ENCODE measurements around the gene YWHAG. TPM values are rescaled to one million over a fixed set of nuclear protein-coding genes. Genes with fewer than 3 reads are reported as not detected.

YWHAG gene
- total RNA-seq, 2 experiments from 2014 or later = 42.6 to 126 TPM

DNA sequence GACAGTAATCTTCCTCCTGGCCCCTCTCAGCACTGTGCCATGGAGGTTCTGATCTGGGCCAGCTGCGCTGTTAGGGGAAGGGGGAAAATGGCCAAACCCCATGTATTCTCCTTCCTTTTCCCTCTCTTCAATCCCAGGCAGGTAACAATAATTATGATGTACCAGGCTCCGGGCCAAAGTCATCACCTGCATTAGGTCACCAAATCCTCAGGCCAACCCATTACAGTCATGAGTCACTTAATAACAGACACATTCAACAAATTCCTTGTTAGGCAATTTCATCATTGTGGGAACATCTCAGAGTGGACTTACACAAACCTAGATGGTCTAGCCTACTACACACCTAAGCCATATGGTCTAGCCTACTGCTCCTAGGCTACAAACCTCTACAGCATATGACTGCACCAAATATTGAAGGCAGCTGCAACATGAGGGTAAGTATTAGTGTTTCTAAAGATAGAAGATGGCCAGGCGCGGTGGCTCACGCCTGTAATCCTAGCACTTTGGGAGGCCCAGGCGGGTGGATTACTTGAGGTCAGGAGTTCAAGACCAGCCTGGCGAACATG is 58.5 kb downstream of the YWHAG start:
- no peak overlapping the region for H3K27ac ChIP-seq (ENCODE audit: low read depth, low read length, poor library complexity, severe bottlenecking)
- no peak overlapping the region for H3K4me2 ChIP-seq (ENCODE audit: low read length)
- no peaks in the 10 kb centered on the region for H3K79me2 ChIP-seq (ENCODE audit: insufficient read depth, low read depth, low read length)
- H3K4me3 ChIP-seq (ENCODE audit: low read depth, low read length, poor library complexity, severe bottlenecking) = no peak overlapping the region
- H4K20me1 ChIP-seq (ENCODE audit: insufficient read depth, low read length) = no peaks in the 10 kb centered on the region
- no peak for DNase-seq (ENCODE audit: low spot score)
- H3K4me1 ChIP-seq (ENCODE audit: insufficient read depth, low read length, poor library complexity, severe bottlenecking) = peaks cover 25% of the 10 kb centered on the region
- no peak overlapping the region for H2AFZ ChIP-seq (ENCODE audit: low read length)
- ChIA-PET CTCF (ENCODE audit: unreplicated experiment) (no interaction called here), POLR2A (no interaction called here)
- BruUV-seq (replicated peaks) = no TSS peak
- peaks cover 9% of the 10 kb centered on the region; the same call in 1 of the 2 replicates for H3K36me3 ChIP-seq (ENCODE audit: insufficient read depth, low read length)
- intact Hi-C loops (cut with micrococcal nuclease; ENCODE audit: unreplicated experiment) = no loop called here
- no peak for TF ChIP-seq EZH2phosphoT487 (IDR thresholded peaks at IDR 0.05; ENCODE audit: borderline replicate concordance, low read depth, low read length)
- TF ChIP-seq, protein P1, sequence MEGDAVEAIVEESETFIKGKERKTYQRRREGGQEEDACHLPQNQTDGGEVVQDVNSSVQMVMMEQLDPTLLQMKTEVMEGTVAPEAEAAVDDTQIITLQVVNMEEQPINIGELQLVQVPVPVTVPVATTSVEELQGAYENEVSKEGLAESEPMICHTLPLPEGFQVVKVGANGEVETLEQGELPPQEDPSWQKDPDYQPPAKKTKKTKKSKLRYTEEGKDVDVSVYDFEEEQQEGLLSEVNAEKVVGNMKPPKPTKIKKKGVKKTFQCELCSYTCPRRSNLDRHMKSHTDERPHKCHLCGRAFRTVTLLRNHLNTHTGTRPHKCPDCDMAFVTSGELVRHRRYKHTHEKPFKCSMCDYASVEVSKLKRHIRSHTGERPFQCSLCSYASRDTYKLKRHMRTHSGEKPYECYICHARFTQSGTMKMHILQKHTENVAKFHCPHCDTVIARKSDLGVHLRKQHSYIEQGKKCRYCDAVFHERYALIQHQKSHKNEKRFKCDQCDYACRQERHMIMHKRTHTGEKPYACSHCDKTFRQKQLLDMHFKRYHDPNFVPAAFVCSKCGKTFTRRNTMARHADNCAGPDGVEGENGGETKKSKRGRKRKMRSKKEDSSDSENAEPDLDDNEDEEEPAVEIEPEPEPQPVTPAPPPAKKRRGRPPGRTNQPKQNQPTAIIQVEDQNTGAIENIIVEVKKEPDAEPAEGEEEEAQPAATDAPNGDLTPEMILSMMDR (conservative IDR thresholded peaks at IDR 0.05; ENCODE audit: low read length) = no peak
- H3K9me3 ChIP-seq (ENCODE audit: low read length) = no peaks in the 10 kb centered on the region
- H3K9me2 ChIP-seq (ENCODE audit: insufficient read depth, low read length) = no peaks in the 10 kb centered on the region

DNA sequence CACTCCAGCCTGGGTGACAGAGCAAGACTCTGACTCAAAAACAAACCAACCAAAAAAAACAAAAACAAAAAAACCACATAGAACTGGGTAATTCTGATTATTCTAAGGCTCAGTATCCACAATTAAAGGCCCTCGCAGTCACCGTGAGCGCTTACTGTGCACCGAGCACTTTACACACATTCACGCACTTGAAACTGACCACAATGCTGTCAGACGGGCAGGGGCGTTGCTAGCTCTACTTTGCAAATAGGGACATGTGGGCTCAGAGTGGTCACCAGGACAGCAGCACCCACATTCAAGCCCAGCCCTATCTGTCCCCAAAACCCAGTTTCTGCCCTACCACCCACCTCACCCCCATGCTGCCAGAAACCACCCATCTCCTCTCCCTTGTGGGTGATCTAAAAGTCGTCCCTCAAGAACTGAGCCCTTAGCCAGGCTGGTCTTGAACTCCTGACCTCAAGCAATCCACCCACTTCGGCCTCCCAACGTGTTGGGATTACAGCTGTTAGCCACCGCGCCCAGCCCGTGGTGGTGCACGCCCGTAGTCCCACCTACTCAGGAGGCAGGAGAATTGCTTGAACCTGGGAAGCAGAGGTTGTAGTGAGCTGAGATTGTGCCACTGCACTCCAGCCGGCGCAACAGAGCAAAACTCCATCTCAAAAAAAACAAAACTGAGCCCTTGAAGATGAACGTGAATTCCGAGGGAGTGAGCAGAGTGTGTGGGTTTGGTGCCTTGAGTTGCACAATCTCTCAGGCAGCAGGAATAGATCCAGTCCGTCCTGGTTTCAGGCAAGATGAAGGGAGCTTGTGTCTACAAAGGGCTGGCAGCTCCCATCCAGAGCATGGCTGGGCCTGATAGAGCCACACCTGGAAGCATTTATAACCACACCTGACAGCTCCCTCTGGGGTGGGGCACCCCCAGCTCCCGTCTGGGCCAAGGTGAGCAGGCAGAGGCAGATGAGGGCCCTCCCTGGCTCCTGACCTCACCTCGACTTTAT is 61.7 kb downstream of the YWHAG start:
- no peak overlapping the region for H2AFZ ChIP-seq (ENCODE audit: low read length)
- H3K36me3 ChIP-seq (ENCODE audit: insufficient read depth, low read length) = no peaks in the 10 kb centered on the region
- no peaks in the 10 kb centered on the region for H3K9me2 ChIP-seq (ENCODE audit: insufficient read depth, low read length)
- no TSS peak for BruUV-seq (replicated peaks)
- no peak for DNase-seq (ENCODE audit: low spot score)
- no peak overlapping the region for H3K27ac ChIP-seq (ENCODE audit: low read depth, low read length, poor library complexity, severe bottlenecking)
- H4K20me1 ChIP-seq (ENCODE audit: insufficient read depth, low read length) = no peaks in the 10 kb centered on the region
- H3K4me3 ChIP-seq (ENCODE audit: low read depth, low read length, poor library complexity, severe bottlenecking) = no peak overlapping the region
- ChIA-PET CTCF (ENCODE audit: unreplicated experiment) (interaction anchor here (0.6 to 1.7 kb wide), 2 partner anchors 17 to 92 kb away, joined by 4 to 8 read pairs; no protein-coding TSS in a partner anchor), POLR2A (interaction anchor here (1.2 to 2.2 kb wide), 3 partner anchors 10 to 24 kb away, joined by 3 to 14 read pairs (median 5); no protein-coding TSS in a partner anchor)
- H3K4me2 ChIP-seq (ENCODE audit: low read length) = no peak overlapping the region
- intact Hi-C loops (cut with micrococcal nuclease; ENCODE audit: unreplicated experiment) = no loop called here
- no peaks in the 10 kb centered on the region for H3K79me2 ChIP-seq (ENCODE audit: insufficient read depth, low read depth, low read length)
- peaks cover 18% of the 10 kb centered on the region for H3K4me1 ChIP-seq (ENCODE audit: insufficient read depth, low read length, poor library complexity, severe bottlenecking)
- TF ChIP-seq, protein P1 (conservative IDR thresholded peaks at IDR 0.05; ENCODE audit: low read length) = no peak
- no peak for TF ChIP-seq EZH2phosphoT487 (IDR thresholded peaks at IDR 0.05; ENCODE audit: borderline replicate concordance, low read depth, low read length)
- H3K9me3 ChIP-seq (ENCODE audit: low read length) = no peaks in the 10 kb centered on the region
